ENCODE measurements around the gene SLC13A5.
"Not testable (repeated sequence)": the region's sequence is repeated elsewhere in the genome, so short reads cannot be mapped to it uniquely, and the experiment has no call there.

The SLC13A5 gene

DNA sequence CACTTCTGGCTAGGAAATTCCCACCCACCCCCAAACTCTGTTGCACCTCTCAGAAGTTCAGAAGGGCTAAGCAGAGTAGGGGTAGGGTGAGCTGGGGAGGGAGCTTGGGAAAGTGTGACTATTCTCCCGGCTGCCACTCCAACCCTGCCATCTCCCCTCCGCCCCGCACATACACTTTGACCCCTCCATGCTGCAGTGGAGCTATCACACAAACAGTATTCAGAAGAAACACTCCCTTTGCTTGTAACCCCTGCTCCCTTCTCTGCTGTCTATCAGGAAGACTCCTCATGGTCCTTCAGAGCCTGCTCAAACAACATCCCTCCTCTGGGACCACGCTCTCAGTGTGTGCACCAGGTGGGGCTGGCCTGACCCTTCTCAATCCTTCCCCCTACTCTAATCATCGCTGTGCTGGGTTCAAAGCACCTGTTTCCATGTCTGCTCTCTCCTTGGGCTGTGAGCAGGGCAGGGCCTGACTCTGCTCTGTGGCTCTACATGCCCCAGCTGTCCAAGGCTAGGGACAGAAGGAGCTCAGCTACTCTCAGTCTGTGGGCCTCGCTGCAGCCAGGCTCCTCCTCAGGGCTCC is 8.6 kb downstream of the SLC13A5 start:
- DNase-seq: no peak
- Mint-ChIP-seq H3K4me3 (no peak overlapping the region), H3K4me1 (ENCODE audit: low read depth in 2 of 2) (no peaks in the 10 kb centered on the region), H3K27me3 (peaks cover 43 to 67% of the 10 kb centered on the region in 2 donors), H3K27ac (no peak overlapping the region), H3K36me3 (ENCODE audit: insufficient read depth) (no peaks in the 10 kb centered on the region), H3K9me3 (no peaks in the 10 kb centered on the region)
- ATAC-seq (replicated peaks): no peak

DNA sequence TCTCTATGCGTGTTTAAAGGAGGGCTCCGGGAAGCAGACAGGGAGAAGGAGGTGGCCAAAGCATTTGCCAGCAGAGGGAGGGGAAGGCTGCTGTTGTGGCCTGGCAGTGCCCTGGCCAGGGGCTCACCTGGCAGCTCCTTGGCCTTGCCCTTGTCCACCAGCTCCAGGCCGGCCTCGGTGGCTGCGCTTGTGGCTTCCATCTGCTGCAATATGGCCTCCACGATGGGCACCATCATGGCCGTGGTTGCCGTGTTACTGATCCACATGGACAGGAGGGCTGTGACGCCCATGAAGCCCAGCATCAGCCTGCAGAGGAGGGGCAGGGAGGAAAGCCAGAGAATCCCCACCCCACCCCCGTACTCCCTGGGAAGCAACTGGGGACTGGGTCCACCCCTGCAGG is 9.4 kb downstream of the SLC13A5 start:
- Mint-ChIP-seq H3K36me3 (ENCODE audit: insufficient read depth) (no peaks in the 10 kb centered on the region), H3K27ac (no peak overlapping the region), H3K9me3 (no peaks in the 10 kb centered on the region), H3K27me3 (peaks cover 34 to 59% of the 10 kb centered on the region in 2 donors), H3K4me1 (ENCODE audit: low read depth in 2 of 2) (no peaks in the 10 kb centered on the region), H3K4me3 (no peak overlapping the region)
- ATAC-seq (replicated peaks) (no peak), DNase-seq (no peak)

DNA sequence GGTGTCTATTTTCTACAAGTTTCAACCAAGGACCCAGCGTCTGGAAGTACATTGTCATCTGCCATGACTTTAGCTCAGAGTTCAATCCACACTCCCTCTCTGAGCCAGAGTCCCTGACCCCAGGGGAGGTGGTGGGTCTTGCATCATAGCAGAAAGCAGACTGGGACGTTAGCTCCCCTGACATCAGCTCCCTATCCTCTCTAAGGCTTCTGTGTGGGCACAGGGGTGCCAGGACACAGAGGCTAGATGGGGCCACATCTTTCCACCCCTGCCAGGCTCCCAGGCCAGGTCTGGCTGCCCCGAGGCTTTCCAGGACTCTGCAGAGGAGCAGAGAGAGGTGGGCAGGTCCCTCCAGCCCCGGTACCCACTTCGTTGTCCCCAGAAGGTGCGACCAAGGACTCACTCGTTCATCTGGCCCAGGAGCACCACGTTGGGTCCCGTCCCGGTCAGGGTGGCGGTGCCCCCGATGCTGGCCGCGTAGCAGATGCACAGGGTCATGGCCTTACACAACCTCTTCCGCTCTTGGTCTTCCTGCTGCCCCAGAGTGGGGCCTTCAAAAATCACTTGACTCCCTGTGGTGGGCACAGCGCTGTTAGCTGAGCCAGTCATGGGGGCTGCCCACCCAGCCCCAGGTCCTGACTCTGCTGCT is 10.5 kb downstream of the SLC13A5 start:
- peaks cover 26 to 50% of the 10 kb centered on the region in 2 donors for H3K27me3 Mint-ChIP-seq
- no peak for DNase-seq
- H3K27ac Mint-ChIP-seq: no peak overlapping the region
- no peak overlapping the region for H3K4me3 Mint-ChIP-seq
- no peak for ATAC-seq (replicated peaks)
- no peaks in the 10 kb centered on the region for H3K9me3 Mint-ChIP-seq
- H3K4me1 Mint-ChIP-seq (ENCODE audit: low read depth in 2 of 2): peaks cover 0 to 2% of the 10 kb centered on the region in 2 donors
- H3K36me3 Mint-ChIP-seq (ENCODE audit: insufficient read depth): no peaks in the 10 kb centered on the region

DNA sequence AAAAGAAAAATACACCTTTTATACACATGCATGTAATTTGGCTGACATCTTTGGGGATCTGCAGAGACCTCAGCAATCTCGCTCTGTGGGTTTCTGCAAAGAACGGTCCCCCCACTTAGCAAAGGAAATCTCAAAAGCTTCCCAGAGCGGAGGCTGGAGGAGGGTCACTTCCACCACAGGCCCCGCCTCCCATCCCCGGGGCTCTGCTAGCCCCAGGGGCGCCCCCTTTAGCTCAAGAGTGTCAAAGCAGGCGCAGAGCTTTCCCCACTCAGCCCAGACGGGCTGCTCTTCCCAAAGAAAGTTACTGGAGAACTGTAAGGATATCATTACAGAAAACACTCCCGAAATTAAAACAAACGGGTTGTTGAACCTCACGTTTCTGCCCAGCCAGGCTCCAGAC is 11.4 kb downstream of the SLC13A5 start:
- H3K27me3 Mint-ChIP-seq: peaks cover 19 to 49% of the 10 kb centered on the region in 2 donors
- no peak overlapping the region for H3K27ac Mint-ChIP-seq
- no peak overlapping the region for H3K4me3 Mint-ChIP-seq
- peaks cover 0 to 2% of the 10 kb centered on the region in 2 donors for H3K4me1 Mint-ChIP-seq (ENCODE audit: low read depth in 2 of 2)
- no peaks in the 10 kb centered on the region for H3K9me3 Mint-ChIP-seq
- no peak for DNase-seq
- ATAC-seq (replicated peaks): peak; percentile 47
- no peaks in the 10 kb centered on the region for H3K36me3 Mint-ChIP-seq (ENCODE audit: insufficient read depth)

DNA sequence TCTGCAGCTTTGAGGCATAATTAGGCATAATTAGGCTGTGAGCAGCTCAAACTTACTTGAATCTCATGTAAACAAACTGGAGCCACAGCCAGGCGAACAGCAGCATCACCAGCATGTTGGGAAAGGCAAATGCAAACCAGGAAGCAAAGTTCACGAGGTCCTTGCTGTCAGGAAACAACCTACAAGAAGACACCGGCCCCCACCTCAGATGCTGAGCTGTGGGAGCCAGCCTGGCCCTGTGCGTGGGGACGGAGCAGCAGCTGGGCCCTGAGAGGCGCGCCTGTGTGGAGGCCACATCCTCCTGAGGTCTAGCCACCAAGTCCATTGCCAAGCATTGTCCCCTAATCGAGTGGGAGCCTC is 12.2 kb downstream of the SLC13A5 start:
- H3K27me3 Mint-ChIP-seq: peaks cover 20 to 49% of the 10 kb centered on the region in 2 donors
- H3K4me3 Mint-ChIP-seq: no peak overlapping the region
- H3K9me3 Mint-ChIP-seq: no peaks in the 10 kb centered on the region
- H3K27ac Mint-ChIP-seq: no peak overlapping the region
- no peak for ATAC-seq (replicated peaks)
- H3K36me3 Mint-ChIP-seq (ENCODE audit: insufficient read depth): no peaks in the 10 kb centered on the region
- H3K4me1 Mint-ChIP-seq (ENCODE audit: low read depth in 2 of 2): peaks cover 0 to 2% of the 10 kb centered on the region in 2 donors
- no peak for DNase-seq

DNA sequence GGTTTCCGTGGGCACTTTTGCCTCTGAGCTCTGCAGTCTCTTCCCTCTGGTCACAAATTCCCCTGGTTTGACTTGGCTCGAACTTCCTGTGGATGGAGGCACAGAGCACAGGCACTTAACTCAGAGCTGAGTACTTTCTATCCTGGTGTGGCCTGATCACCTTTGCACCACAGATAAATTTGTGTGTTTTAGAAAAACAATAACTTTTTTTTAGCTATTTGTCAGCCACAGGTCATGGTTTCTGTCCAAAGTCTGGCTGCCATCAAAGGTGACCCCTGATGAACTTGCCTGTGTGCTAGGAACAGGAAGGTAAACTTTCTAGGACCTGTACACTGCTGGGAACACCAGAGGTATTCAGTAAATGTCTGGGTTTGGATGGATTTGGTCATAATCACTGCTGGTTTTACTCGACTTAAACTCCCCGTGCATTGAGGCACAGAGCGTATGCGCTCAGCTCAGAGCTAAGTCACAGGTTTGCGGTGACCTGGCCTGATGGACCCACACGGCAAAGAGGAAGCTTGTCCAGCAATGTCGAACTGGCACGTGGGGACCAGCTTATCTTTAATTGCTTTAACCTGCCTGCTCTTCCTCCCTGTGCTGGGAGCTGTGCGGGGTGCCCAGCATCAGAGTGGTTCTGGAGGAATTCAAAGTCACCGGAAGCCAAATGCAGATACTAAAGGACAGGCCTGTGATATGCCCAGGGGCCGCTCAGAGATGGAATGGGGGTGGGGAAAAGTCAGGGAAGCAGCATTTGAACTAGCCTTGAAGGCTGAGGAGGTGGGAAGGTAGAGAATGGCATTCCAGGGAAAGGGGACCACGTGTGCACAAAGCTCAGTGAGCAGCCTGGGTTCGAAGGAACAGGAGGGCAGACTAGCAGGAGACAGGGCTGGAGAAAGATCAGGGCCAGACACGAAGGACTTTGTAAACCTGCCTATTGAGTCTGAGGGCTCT is 12.9 kb downstream of the SLC13A5 start:
- DNase-seq (no peak), ATAC-seq (replicated peaks) (no peak)
- Mint-ChIP-seq H3K4me3 (no peak overlapping the region), H3K36me3 (ENCODE audit: insufficient read depth) (no peaks in the 10 kb centered on the region), H3K27me3 (peaks cover 21 to 51% of the 10 kb centered on the region in 2 donors), H3K4me1 (ENCODE audit: low read depth in 2 of 2) (peaks cover 0 to 2% of the 10 kb centered on the region in 2 donors), H3K9me3 (no peaks in the 10 kb centered on the region), H3K27ac (no peak overlapping the region)

DNA sequence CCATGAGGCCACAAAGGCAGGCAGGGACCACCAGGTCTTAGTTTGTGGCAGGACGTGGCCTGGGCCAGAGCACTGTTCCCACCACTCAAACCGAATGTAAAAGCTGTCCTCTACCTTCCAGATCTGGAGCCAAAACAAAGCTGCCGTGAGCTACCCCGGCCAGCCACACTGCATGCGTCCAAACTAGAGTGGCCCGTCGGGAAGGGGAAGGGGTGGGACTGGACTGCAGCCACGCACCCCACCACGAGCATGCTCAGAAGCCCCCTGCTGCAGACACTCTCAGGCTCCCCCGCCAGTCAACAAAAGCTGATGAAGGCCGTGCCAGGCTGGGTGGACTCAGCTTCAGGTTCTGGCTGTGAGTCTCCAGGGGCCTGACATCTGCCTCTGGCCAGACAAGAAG is 15.2 kb downstream of the SLC13A5 start:
- H3K9me3 Mint-ChIP-seq: no peaks in the 10 kb centered on the region
- ATAC-seq (replicated peaks): no peak
- peaks cover 25 to 51% of the 10 kb centered on the region in 2 donors for H3K27me3 Mint-ChIP-seq
- H3K4me1 Mint-ChIP-seq (ENCODE audit: low read depth in 2 of 2): peaks cover 0 to 2% of the 10 kb centered on the region in 2 donors
- DNase-seq: no peak
- no peak overlapping the region for H3K27ac Mint-ChIP-seq
- H3K36me3 Mint-ChIP-seq (ENCODE audit: insufficient read depth): no peaks in the 10 kb centered on the region
- no peak overlapping the region for H3K4me3 Mint-ChIP-seq

DNA sequence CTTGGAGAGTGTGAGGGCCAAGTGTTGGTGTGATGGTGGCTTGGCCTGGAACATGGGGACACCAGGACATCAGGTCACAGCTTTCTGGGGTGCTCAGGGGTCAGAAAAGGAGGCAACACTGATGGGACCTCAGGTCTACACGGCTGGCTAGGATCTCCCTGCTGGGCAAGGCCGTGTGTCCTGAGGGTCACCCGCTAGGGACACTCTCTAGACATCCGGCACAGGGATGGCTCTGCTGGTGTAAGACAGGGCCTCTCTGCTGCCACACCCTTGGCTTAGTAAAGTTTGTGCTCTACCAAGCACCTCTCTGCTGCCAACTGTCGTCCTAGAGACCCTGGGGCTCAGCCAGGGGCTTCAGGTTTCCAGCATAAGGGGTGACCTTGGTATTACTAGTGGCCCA is 16.3 kb downstream of the SLC13A5 start:
- peaks cover 28 to 57% of the 10 kb centered on the region in 2 donors for H3K27me3 Mint-ChIP-seq
- no peak overlapping the region for H3K27ac Mint-ChIP-seq
- H3K4me3 Mint-ChIP-seq: no peak overlapping the region
- ATAC-seq (replicated peaks): no peak
- no peak for DNase-seq
- no peaks in the 10 kb centered on the region for H3K9me3 Mint-ChIP-seq
- H3K4me1 Mint-ChIP-seq (ENCODE audit: low read depth in 2 of 2): peaks cover 0 to 2% of the 10 kb centered on the region in 2 donors
- no peaks in the 10 kb centered on the region for H3K36me3 Mint-ChIP-seq (ENCODE audit: insufficient read depth)

DNA sequence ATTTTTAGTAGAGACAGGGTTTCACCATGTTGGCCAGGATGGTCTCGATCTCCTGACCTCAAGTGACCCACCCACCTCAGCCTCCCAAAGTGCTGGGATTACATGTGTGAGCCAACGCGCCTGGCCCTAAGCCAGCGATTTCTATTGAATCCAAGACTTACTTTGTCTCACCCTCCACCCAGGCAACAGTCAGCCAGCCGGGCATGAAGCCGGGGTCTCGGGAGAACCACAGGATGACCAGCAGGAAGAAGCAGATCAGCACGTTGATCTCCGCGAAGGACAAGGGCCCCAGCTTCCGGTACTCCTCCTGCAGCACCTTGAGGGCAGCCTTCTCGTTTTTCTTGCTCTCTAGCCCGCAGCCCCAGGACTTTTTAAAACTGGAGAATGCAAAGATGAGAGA is 17.6 kb downstream of the SLC13A5 start:
- Mint-ChIP-seq H3K9me3 (no peaks in the 10 kb centered on the region), H3K4me3 (no peak overlapping the region), H3K36me3 (ENCODE audit: insufficient read depth) (no peaks in the 10 kb centered on the region), H3K27me3 (peaks cover 41 to 71% of the 10 kb centered on the region in 2 donors), H3K27ac (no peak overlapping the region), H3K4me1 (ENCODE audit: low read depth in 2 of 2) (peaks cover 0 to 2% of the 10 kb centered on the region in 2 donors)
- DNase-seq: no peak
- ATAC-seq (replicated peaks): no peak

DNA sequence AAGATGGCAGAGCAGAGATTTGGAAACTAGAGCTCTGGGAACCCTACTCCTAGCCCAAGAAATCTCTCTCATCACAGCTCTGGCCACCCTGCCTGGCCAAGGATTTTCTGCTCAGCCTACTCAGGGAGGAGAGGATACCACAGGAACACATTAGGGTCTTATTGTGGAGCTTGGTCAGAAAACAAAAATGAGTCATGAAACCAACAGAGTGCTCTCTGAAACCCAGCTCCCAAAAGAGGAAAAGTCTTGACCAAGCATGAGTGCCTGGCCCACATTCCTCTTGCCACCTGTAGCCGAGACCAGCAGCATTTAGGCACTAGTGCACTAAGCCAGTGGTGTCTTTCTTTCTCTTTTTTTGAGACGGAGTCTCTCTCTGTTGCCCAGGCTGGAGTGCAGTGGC is 18.1 kb downstream of the SLC13A5 start:
- Mint-ChIP-seq H3K27me3 (peaks cover 41 to 76% of the 10 kb centered on the region in 2 donors), H3K27ac (no peak overlapping the region), H3K4me3 (no peak overlapping the region), H3K9me3 (no peaks in the 10 kb centered on the region), H3K4me1 (ENCODE audit: low read depth in 2 of 2) (peaks cover 0 to 2% of the 10 kb centered on the region in 2 donors), H3K36me3 (ENCODE audit: insufficient read depth) (no peaks in the 10 kb centered on the region)
- DNase-seq (no peak), ATAC-seq (replicated peaks) (no peak)

DNA sequence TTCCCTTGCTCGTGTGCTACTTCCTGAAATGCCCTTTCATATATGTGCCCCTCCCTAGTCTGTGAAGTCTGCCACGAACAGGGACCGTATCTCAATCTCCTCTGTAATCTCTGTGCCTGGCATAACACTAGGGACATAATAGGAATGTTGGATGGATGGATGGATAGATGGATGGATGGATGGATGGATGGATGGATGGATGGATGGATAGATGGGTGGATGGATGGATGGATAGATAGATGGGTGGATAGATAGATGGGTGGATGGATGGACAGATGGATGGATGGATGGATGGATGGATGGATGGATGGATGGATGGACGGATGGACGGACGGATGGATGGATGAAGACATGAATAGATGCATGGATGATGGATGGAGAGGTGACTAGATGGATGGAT is 21.2 kb downstream of the SLC13A5 start:
- H3K27ac Mint-ChIP-seq; H3K4me3 Mint-ChIP-seq; ATAC-seq (replicated peaks); H3K4me1 Mint-ChIP-seq (ENCODE audit: low read depth in 2 of 2); H3K9me3 Mint-ChIP-seq; H3K36me3 Mint-ChIP-seq (ENCODE audit: insufficient read depth); DNase-seq: not testable (repeated sequence)
- H3K27me3 Mint-ChIP-seq: peaks cover 58 to 92% of the 10 kb centered on the region in 2 donors

DNA sequence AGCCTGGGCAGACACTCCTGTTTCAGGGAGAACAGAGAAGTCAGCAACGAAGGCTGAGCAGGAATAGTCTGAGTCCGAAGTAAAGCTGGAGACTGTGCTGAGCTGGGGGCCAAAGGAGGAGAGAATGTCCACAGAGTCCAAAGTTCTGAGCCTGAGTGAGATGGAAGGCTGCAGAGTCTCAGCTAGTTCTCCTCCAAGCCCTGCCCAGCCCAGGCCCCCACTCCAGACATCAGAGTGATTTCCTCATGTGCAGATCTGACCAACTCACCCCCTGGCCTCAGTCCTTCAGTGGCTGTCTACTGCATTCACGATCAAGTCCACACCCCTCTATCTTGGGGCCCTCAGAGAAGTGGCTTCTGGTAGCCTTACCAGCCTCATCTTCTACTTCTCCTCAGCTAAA is 21.6 kb downstream of the SLC13A5 start:
- H3K27me3 Mint-ChIP-seq: peaks cover 61 to 92% of the 10 kb centered on the region in 2 donors
- H3K27ac Mint-ChIP-seq: no peak overlapping the region
- no peak for ATAC-seq (replicated peaks)

DNA sequence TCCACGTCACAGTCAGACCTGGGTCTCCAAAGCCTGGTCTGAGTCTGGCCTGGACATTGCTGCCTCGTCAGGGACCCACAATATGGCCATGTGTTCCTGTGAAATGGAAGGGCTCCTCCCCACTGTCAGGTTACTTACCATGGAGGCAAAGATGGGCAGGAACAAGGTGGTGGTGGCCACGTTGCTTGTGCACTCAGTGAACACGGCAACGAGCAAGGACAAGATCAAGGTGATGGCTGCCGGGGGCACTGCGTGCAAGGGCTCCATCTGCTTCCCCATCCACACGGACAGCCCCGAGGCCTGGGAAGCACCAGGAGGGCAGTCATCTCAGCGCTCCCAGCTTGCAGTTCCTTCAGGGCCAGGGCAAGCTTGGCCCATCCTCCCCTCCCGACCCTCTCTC is 22.5 kb downstream of the SLC13A5 start:
- H3K4me3 Mint-ChIP-seq: no peak overlapping the region
- ATAC-seq (replicated peaks) (no peak), DNase-seq (no peak)
- no peaks in the 10 kb centered on the region for H3K36me3 Mint-ChIP-seq (ENCODE audit: insufficient read depth)
- H3K4me1 Mint-ChIP-seq (ENCODE audit: low read depth in 2 of 2): peaks cover 0 to 2% of the 10 kb centered on the region in 2 donors
- no peaks in the 10 kb centered on the region for H3K9me3 Mint-ChIP-seq
- H3K27ac Mint-ChIP-seq: no peak overlapping the region
- H3K27me3 Mint-ChIP-seq: peaks cover 61 to 92% of the 10 kb centered on the region in 2 donors

More for the DNA sequence above, 21.6 kb downstream of the SLC13A5 start:
- Mint-ChIP-seq H3K36me3 (ENCODE audit: insufficient read depth) (no peaks in the 10 kb centered on the region), H3K9me3 (no peaks in the 10 kb centered on the region), H3K4me3 (no peak overlapping the region), H3K4me1 (ENCODE audit: low read depth in 2 of 2) (peaks cover 0 to 2% of the 10 kb centered on the region in 2 donors)
- DNase-seq: no peak

Data from effector memory CD8-positive, alpha-beta T cell (primary cell).